Measurements from ENCODE around the gene TEX264. TPM values are rescaled to one million over a fixed set of nuclear protein-coding genes. Genes with fewer than 3 reads are reported as not detected.

The TEX264 gene, protein sequence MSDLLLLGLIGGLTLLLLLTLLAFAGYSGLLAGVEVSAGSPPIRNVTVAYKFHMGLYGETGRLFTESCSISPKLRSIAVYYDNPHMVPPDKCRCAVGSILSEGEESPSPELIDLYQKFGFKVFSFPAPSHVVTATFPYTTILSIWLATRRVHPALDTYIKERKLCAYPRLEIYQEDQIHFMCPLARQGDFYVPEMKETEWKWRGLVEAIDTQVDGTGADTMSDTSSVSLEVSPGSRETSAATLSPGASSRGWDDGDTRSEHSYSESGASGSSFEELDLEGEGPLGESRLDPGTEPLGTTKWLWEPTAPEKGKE
- 4.3 TPM for polyA plus RNA-seq (2013, experiment 1 of 2)
- 4.1 TPM for polyA plus RNA-seq (2013, experiment 2 of 2)

DNA sequence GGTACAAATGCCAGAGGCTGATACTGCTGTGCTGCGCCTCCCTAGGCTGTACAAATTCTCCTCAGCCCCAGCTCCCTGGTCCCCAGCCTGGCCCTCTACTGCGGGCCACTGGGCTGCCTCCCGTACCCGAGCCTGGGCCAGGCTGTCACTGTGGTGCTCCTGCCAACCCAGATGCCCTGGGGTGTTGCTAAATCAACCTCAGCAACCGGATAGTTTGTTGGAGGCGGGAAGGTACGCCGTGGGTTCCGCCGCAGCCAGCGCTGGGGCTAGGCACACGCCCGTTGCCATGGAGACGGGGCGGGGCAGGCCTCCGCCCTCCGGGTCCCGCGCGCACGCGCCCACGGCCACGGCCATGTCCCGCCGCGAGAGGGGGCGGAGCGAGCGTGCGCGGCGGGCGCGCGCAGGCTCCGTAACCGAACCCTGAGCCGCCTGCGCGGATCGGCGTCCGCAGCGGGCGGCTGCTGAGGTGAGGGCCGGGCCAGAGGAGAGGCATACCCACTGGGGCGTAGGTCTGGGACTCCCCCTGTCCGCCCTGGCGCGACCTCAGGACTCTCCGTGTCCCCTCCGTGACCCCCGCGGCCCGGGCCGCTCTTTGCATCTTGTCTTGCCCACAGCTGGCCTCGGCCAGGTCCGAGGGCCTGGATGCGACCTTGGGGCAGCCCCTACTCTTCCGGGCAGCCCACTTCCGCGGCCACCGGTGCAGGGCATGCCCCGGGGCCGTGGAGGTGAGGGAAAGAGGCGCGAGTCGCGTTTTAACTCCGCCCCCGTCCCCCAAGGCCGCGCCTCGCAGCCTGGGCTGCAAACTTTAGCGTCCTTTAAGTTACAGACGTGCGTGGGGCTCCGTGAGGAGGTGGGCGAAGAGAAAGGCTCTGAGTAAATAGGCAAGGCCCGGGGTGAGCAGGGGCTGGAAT lies at the start of gene TEX264:
Gene TEX264, plus strand, starts transcription at position 430 of the 911 bp plus-strand sequence. CDS start 3,053 bp downstream, outside the sequence.
- peak within 1 kb of the TSS; percentile 71 for H3K23ac ChIP-seq (ENCODE audit: low read depth, low read length, poor library complexity)
- WGBS, 2 donors (ENCODE audit: extremely low coverage in 2 of 2, insufficient read length in 2 of 2, insufficient replicate concordance in 1 of 2) = no CpG with 5 or more reads among the region's 81 CpGs
- H4K91ac ChIP-seq (ENCODE audit: low read depth, low read length, poor library complexity) = no peak within 1 kb of the TSS
- peaks cover 0 to 26% (median 0%) of the 10 kb centered on the region in 3 experiments for H3K27me3 ChIP-seq (ENCODE audit: control insufficient read depth in 3 of 3, insufficient read depth in 3 of 3, low read depth in 1 of 3, low read length in 3 of 3)
- H3K9ac ChIP-seq (ENCODE audit: low read depth, low read length, poor library complexity) = peak within 1 kb of the TSS; percentile 87
- peaks cover 0 to 16% of the 10 kb centered on the region in 2 donors for H3K36me3 ChIP-seq (replicated peaks in 1 of 2; ENCODE audit: control insufficient read depth in 2 of 2, insufficient read depth in 2 of 2, low read length in 2 of 2)
- H3K14ac ChIP-seq (ENCODE audit: low read length) = peak within 1 kb of the TSS; percentile 56
- peak within 1 kb of the TSS; percentile 92 for H3K4me2 ChIP-seq (ENCODE audit: insufficient read depth, low read length, poor library complexity, severe bottlenecking)
- no peak within 1 kb of the TSS for H2BK5ac ChIP-seq (ENCODE audit: low read length)
- no peak within 1 kb of the TSS for H2AK5ac ChIP-seq (ENCODE audit: low read depth, low read length)
- peak; percentile 56 for DNase-seq (ENCODE audit: low spot score)
- H3K79me1 ChIP-seq (ENCODE audit: low read depth, low read length) = peaks cover 7% of the 10 kb centered on the region
- no peak within 1 kb of the TSS for H2BK120ac ChIP-seq (ENCODE audit: low read depth, low read length)
- peak within 1 kb of the TSS; percentile 93 for H3K18ac ChIP-seq (ENCODE audit: low read length)
- H4K8ac ChIP-seq (ENCODE audit: low read depth, low read length) = no peak within 1 kb of the TSS
- H3K27ac ChIP-seq (replicated peaks; ENCODE audit: low read length) = no peak within 1 kb of the TSS
- no peak within 1 kb of the TSS for H2BK15ac ChIP-seq (ENCODE audit: low read length)
- no peaks in the 10 kb centered on the region for H3K9me3 ChIP-seq (replicated peaks in 1 of 2; ENCODE audit: control insufficient read depth in 2 of 2, insufficient read depth in 1 of 2, low read depth in 1 of 2, low read length in 2 of 2)
- H2AFZ ChIP-seq (ENCODE audit: low read length) = peak within 1 kb of the TSS; percentile 94
- no peak within 1 kb of the TSS for H3K4ac ChIP-seq (ENCODE audit: low read length)
- peaks cover 6 to 22% of the 10 kb centered on the region in 2 donors for H3K4me1 ChIP-seq (ENCODE audit: control insufficient read depth in 2 of 2, insufficient read depth in 1 of 2, low read depth in 1 of 2, low read length in 2 of 2)
- H3K4me3 ChIP-seq (ENCODE audit: low read length in 2 of 2) = peak within 1 kb of the TSS; percentile 76 to 88
- no peak within 1 kb of the TSS for H2BK12ac ChIP-seq (ENCODE audit: low read length)

DNA sequence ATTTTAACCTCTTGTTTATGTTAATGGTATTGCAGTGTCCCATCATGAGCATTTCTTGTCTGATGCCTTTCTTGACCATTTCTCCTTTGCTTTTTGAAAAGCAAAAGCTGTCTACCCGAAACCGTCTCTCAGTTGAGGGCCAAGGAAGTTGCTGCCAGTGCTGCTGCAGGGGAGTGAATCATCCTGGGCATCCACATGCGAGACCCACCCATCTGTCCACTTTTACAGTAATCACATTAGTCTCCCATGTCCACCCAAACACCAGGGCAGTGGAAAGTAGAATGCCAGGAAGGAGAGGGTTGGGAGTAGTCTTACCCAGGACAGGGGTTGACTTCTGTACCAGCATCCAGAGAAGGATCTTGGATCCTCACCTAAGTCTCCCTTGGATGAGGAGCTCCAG lies 48.6 kb upstream of the TEX264 start:
- no peak for DNase-seq (ENCODE audit: low spot score)
- Histone ChIP-seq H3K4ac (ENCODE audit: low read length) (no peak overlapping the region), H3K4me1 (ENCODE audit: control insufficient read depth in 2 of 2, insufficient read depth in 1 of 2, low read depth in 1 of 2, low read length in 2 of 2) (no peaks in the 10 kb centered on the region), H3K14ac (ENCODE audit: low read length) (no peak overlapping the region), H3K79me1 (ENCODE audit: low read depth, low read length) (no peaks in the 10 kb centered on the region), H3K9ac (ENCODE audit: low read depth, low read length, poor library complexity) (no peak overlapping the region), H3K27ac (replicated peaks; ENCODE audit: low read length) (no peak overlapping the region), H3K36me3 (replicated peaks in 1 of 2; ENCODE audit: control insufficient read depth in 2 of 2, insufficient read depth in 2 of 2, low read length in 2 of 2) (peaks cover 4 to 20% of the 10 kb centered on the region in 2 donors), H2BK15ac (ENCODE audit: low read length) (no peak overlapping the region), H3K18ac (ENCODE audit: low read length) (no peak overlapping the region), H4K8ac (ENCODE audit: low read depth, low read length) (no peak overlapping the region), H2BK5ac (ENCODE audit: low read length) (no peak overlapping the region), H3K9me3 (replicated peaks in 1 of 2; ENCODE audit: control insufficient read depth in 2 of 2, insufficient read depth in 1 of 2, low read depth in 1 of 2, low read length in 2 of 2) (no peaks in the 10 kb centered on the region), H3K27me3 (ENCODE audit: control insufficient read depth in 3 of 3, insufficient read depth in 3 of 3, low read depth in 1 of 3, low read length in 3 of 3) (no peaks in the 10 kb centered on the region), H4K91ac (ENCODE audit: low read depth, low read length, poor library complexity) (no peak overlapping the region), H3K4me2 (ENCODE audit: insufficient read depth, low read length, poor library complexity, severe bottlenecking) (no peak overlapping the region), H2AFZ (ENCODE audit: low read length) (no peak overlapping the region), H3K4me3 (ENCODE audit: low read length in 2 of 2) (no peak overlapping the region), H3K23ac (ENCODE audit: low read depth, low read length, poor library complexity) (no peak overlapping the region), H2BK12ac (ENCODE audit: low read length) (no peak overlapping the region), H2BK120ac (ENCODE audit: low read depth, low read length) (no peak overlapping the region), H2AK5ac (ENCODE audit: low read depth, low read length) (no peak overlapping the region)
- no CpG with 5 or more reads among the region's 3 CpGs for WGBS, 2 donors (ENCODE audit: extremely low coverage in 2 of 2, insufficient read length in 2 of 2, insufficient replicate concordance in 1 of 2)

DNA sequence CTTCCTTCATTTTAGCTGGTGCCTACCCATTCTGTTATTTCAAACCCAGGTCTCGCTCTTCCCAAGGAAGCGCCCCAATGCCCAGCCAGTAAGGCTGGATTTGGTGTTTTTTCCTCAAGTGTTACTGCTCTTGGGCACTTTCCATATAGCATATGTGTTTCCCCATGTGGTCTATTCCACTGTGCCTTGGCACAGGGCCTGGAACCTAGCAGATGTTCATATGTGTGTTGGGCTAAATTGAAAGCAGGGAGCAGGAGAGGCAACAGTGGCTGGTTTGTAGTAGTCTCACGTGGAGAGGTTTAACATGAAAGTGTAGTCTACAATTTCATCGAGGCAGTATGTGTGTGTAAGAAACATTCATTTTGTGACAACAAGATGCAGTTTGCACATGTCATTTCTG lies 48.2 kb upstream of the TEX264 start:
- Histone ChIP-seq H2BK15ac (ENCODE audit: low read length) (no peak overlapping the region), H3K9ac (ENCODE audit: low read depth, low read length, poor library complexity) (no peak overlapping the region), H3K18ac (ENCODE audit: low read length) (no peak overlapping the region), H2AK5ac (ENCODE audit: low read depth, low read length) (no peak overlapping the region), H2AFZ (ENCODE audit: low read length) (no peak overlapping the region), H3K27ac (replicated peaks; ENCODE audit: low read length) (no peak overlapping the region), H3K4me1 (ENCODE audit: control insufficient read depth in 2 of 2, insufficient read depth in 1 of 2, low read depth in 1 of 2, low read length in 2 of 2) (no peaks in the 10 kb centered on the region), H3K4me2 (ENCODE audit: insufficient read depth, low read length, poor library complexity, severe bottlenecking) (no peak overlapping the region), H4K91ac (ENCODE audit: low read depth, low read length, poor library complexity) (no peak overlapping the region), H3K14ac (ENCODE audit: low read length) (no peak overlapping the region), H3K9me3 (replicated peaks in 1 of 2; ENCODE audit: control insufficient read depth in 2 of 2, insufficient read depth in 1 of 2, low read depth in 1 of 2, low read length in 2 of 2) (no peaks in the 10 kb centered on the region), H4K8ac (ENCODE audit: low read depth, low read length) (no peak overlapping the region), H3K23ac (ENCODE audit: low read depth, low read length, poor library complexity) (no peak overlapping the region), H3K4me3 (ENCODE audit: low read length in 2 of 2) (no peak overlapping the region), H2BK12ac (ENCODE audit: low read length) (no peak overlapping the region), H3K27me3 (ENCODE audit: control insufficient read depth in 3 of 3, insufficient read depth in 3 of 3, low read depth in 1 of 3, low read length in 3 of 3) (no peaks in the 10 kb centered on the region), H3K79me1 (ENCODE audit: low read depth, low read length) (no peaks in the 10 kb centered on the region), H3K4ac (ENCODE audit: low read length) (no peak overlapping the region), H2BK120ac (ENCODE audit: low read depth, low read length) (no peak overlapping the region), H2BK5ac (ENCODE audit: low read length) (no peak overlapping the region), H3K36me3 (replicated peaks in 1 of 2; ENCODE audit: control insufficient read depth in 2 of 2, insufficient read depth in 2 of 2, low read length in 2 of 2) (peaks cover 6 to 24% of the 10 kb centered on the region in 2 donors)
- no peak for DNase-seq (ENCODE audit: low spot score)
- WGBS, 2 donors (ENCODE audit: extremely low coverage in 2 of 2, insufficient read length in 2 of 2, insufficient replicate concordance in 1 of 2) = no CpG with 5 or more reads among the region's 4 CpGs

DNA sequence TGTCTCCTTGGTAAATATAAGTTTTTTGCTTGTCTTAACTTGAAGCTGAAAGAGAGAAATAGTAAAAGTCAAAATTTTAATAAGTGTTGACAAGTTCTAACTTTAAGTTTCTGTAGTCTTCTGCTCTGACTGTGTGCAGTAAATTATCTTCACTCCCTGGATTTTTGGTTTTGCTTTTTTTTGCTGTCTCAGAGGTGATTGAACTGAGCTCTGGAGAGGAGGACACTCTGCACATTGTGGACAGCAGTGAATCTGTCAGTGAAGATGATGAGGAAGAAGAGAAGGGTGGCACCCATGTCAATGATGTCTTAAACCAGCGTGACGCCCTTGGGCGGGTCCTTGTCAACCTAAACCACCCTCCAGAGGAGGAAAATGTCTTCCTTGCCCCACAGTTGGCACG lies 40.5 kb upstream of the TEX264 start:
- H3K14ac ChIP-seq (ENCODE audit: low read length) = no peak overlapping the region
- no peaks in the 10 kb centered on the region for H3K27me3 ChIP-seq (ENCODE audit: control insufficient read depth in 3 of 3, insufficient read depth in 3 of 3, low read depth in 1 of 3, low read length in 3 of 3)
- H2BK5ac ChIP-seq (ENCODE audit: low read length) = no peak overlapping the region
- H3K9ac ChIP-seq (ENCODE audit: low read depth, low read length, poor library complexity) = no peak overlapping the region
- no peak overlapping the region for H3K4me2 ChIP-seq (ENCODE audit: insufficient read depth, low read length, poor library complexity, severe bottlenecking)
- H2AFZ ChIP-seq (ENCODE audit: low read length) = no peak overlapping the region
- H3K4me3 ChIP-seq (ENCODE audit: low read length in 2 of 2) = no peak overlapping the region
- H3K27ac ChIP-seq (replicated peaks; ENCODE audit: low read length) = no peak overlapping the region
- no peak overlapping the region for H3K4ac ChIP-seq (ENCODE audit: low read length)
- no peaks in the 10 kb centered on the region for H3K9me3 ChIP-seq (replicated peaks in 1 of 2; ENCODE audit: control insufficient read depth in 2 of 2, insufficient read depth in 1 of 2, low read depth in 1 of 2, low read length in 2 of 2)
- peaks cover 34 to 84% of the 10 kb centered on the region in 2 donors for H3K36me3 ChIP-seq (replicated peaks in 1 of 2; ENCODE audit: control insufficient read depth in 2 of 2, insufficient read depth in 2 of 2, low read length in 2 of 2)
- H4K8ac ChIP-seq (ENCODE audit: low read depth, low read length) = no peak overlapping the region
- H3K23ac ChIP-seq (ENCODE audit: low read depth, low read length, poor library complexity) = no peak overlapping the region
- no peak overlapping the region for H2BK15ac ChIP-seq (ENCODE audit: low read length)
- no peak overlapping the region for H2AK5ac ChIP-seq (ENCODE audit: low read depth, low read length)
- H4K91ac ChIP-seq (ENCODE audit: low read depth, low read length, poor library complexity) = no peak overlapping the region
- H2BK120ac ChIP-seq (ENCODE audit: low read depth, low read length) = no peak overlapping the region
- H3K18ac ChIP-seq (ENCODE audit: low read length) = no peak overlapping the region
- H3K79me1 ChIP-seq (ENCODE audit: low read depth, low read length) = no peaks in the 10 kb centered on the region
- no peak overlapping the region for H2BK12ac ChIP-seq (ENCODE audit: low read length)
- H3K4me1 ChIP-seq (ENCODE audit: control insufficient read depth in 2 of 2, insufficient read depth in 1 of 2, low read depth in 1 of 2, low read length in 2 of 2) = no peaks in the 10 kb centered on the region
- no CpG with 5 or more reads among the region's 4 CpGs for WGBS, 2 donors (ENCODE audit: extremely low coverage in 2 of 2, insufficient read length in 2 of 2, insufficient replicate concordance in 1 of 2)
- DNase-seq (ENCODE audit: low spot score) = no peak
